Measurements from ENCODE around the gene TPGS1. TPM values are rescaled to one million over a fixed set of nuclear protein-coding genes. Genes with fewer than 3 reads are reported as not detected.

Gene TPGS1
- total RNA-seq, 3 donors from 2014 or later, result 77.7 to 98.9 (median 77.7) TPM

DNA sequence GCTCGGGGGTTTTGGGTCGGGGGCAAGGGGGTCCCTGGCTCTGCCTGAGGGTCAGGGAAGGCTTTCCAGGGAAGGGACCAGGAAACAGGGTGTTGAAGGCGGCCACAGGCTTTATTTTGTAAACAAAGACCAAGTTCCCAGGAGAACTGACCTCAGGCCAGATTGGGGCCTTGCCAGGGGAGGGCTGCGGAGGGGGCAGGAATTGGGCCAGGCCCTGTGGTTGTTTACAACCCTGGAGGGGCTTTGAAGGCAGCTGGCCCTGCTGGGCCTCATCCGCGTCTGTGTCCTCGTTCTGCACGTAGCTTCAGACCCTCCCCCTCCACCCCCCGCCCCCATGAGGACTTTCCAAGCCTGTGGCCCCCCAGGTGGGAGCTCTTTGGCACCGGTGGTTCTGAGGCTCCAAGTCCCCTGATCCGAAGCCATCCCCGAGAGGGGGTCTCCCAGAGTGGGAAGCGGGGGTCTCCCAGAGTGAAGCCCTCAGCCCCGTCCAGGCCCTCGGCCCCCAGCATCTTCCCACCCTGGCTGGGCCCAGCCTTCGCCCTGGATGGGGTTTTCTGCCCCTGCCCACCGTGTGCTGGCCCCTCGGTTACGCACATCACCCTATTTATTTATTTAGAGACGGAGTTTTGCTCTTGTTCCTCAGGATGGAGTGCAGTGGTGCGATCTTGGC lies 51.6 kb downstream of the TPGS1 start:
- Histone ChIP-seq H3K9me3 (no peaks in the 10 kb centered on the region), H3K4me1 (peaks cover 0 to 7% of the 10 kb centered on the region in 2 donors), H3K27me3 (no peaks in the 10 kb centered on the region), H3K36me3 (no peaks in the 10 kb centered on the region), H3K27ac (peak overlapping the region in 1 of 2 donors; percentile 38), H3K4me3 (no peak overlapping the region)
- TF ChIP-seq POLR2A (IDR thresholded peaks at IDR 0.05) (no peak), POLR2AphosphoS5 (IDR thresholded peaks at IDR 0.05) (no peak)
- TF ChIP-seq, protein P1, sequence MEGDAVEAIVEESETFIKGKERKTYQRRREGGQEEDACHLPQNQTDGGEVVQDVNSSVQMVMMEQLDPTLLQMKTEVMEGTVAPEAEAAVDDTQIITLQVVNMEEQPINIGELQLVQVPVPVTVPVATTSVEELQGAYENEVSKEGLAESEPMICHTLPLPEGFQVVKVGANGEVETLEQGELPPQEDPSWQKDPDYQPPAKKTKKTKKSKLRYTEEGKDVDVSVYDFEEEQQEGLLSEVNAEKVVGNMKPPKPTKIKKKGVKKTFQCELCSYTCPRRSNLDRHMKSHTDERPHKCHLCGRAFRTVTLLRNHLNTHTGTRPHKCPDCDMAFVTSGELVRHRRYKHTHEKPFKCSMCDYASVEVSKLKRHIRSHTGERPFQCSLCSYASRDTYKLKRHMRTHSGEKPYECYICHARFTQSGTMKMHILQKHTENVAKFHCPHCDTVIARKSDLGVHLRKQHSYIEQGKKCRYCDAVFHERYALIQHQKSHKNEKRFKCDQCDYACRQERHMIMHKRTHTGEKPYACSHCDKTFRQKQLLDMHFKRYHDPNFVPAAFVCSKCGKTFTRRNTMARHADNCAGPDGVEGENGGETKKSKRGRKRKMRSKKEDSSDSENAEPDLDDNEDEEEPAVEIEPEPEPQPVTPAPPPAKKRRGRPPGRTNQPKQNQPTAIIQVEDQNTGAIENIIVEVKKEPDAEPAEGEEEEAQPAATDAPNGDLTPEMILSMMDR (IDR thresholded peaks at IDR 0.05), result no peak
- intact Hi-C loops (cut with DNase I; ENCODE audit: low total_unique reads), result no loop called here
- DNase-seq (ENCODE audit: low spot score in 2 of 2), result peak; percentile 34 to 79

DNA sequence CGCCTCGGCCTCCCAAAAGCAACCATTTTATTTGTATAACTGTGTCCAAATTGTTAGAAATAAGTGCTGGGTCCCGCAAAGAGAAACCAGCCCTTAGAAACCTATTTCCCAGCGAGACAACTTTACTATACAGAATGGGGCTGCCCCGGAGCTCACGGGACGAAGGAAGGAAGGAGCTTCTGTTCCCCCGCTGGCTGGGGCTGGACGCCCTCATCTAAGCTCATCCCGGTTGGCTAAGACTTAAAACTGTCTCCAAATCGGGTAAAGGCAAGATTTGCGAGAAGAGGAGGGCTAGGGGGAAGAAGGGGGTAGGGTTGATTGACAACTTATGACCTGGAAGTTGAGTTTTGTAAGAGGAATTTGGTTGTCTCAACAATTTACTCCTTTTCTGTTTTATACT lies 52.8 kb downstream of the TPGS1 start:
- Histone ChIP-seq H3K27me3 (no peaks in the 10 kb centered on the region), H3K4me3 (no peak overlapping the region), H3K36me3 (no peaks in the 10 kb centered on the region), H3K27ac (no peak overlapping the region), H3K4me1 (peaks cover 0 to 7% of the 10 kb centered on the region in 2 donors), H3K9me3 (no peaks in the 10 kb centered on the region)
- no peak for TF ChIP-seq POLR2A (IDR thresholded peaks at IDR 0.05)
- TF ChIP-seq POLR2AphosphoS5 (IDR thresholded peaks at IDR 0.05), result no peak
- TF ChIP-seq, protein P1 (IDR thresholded peaks at IDR 0.05), result no peak
- intact Hi-C loops (cut with DNase I; ENCODE audit: low total_unique reads), result no loop called here
- DNase-seq (ENCODE audit: low spot score in 2 of 2), result no peak

DNA sequence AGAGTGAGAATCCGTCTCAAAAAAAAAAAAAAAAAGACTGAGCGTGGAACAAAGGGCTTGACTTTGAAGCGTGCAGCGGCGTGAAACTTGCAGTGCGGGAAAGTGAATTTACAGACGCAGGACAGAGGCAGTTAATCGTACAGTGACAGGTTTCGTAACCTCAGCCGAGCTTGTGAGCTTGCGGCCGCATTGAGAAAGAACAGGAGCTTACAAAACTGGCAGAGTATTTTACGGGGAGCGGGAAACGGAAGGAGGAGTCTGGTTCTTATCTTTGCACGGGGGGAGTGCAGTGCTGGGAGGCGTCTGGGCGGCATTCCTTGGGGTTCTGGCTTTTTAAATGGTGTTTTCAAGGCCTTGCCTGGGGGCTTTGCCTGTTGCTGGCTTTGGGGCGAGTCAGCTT lies 59.1 kb downstream of the TPGS1 start:
- intact Hi-C loops (cut with DNase I; ENCODE audit: low total_unique reads), result no loop called here
- H3K4me3 ChIP-seq, result no peak overlapping the region
- H3K27me3 ChIP-seq, result no peaks in the 10 kb centered on the region
- peak in 1 of 2 donors; percentile 43 for DNase-seq (ENCODE audit: low spot score in 2 of 2)
- H3K4me1 ChIP-seq, result no peaks in the 10 kb centered on the region
- H3K36me3 ChIP-seq, result no peaks in the 10 kb centered on the region
- TF ChIP-seq, protein P1 (IDR thresholded peaks at IDR 0.05), result no peak
- peak in 2 of 3 donors; percentile 38 to 39 for TF ChIP-seq POLR2AphosphoS5 (IDR thresholded peaks at IDR 0.05)
- TF ChIP-seq POLR2A (IDR thresholded peaks at IDR 0.05), result no peak
- H3K9me3 ChIP-seq, result no peaks in the 10 kb centered on the region
- no peak overlapping the region for H3K27ac ChIP-seq

DNA sequence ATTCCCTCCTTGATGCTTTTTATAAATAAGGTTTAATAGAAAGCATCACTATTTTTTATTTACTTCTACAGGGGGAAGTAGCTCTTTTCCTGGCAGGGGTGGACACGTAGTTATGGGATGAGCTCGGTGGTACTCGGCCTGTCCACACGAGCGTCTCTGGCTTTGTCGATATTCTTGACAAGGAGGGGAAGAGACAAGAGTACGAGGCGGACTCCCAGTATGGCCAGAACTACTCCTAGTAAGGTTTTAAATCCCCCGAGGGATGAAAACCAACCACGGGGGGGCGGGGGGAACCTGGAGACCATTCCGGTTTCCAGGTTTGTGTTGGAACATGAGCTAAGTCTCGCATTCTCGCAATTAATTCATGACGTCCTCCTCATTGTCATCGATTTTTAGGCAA lies 59.5 kb downstream of the TPGS1 start:
- intact Hi-C loops (cut with DNase I; ENCODE audit: low total_unique reads), result no loop called here
- no peaks in the 10 kb centered on the region for H3K36me3 ChIP-seq
- DNase-seq (ENCODE audit: low spot score in 2 of 2), result no peak
- no peaks in the 10 kb centered on the region for H3K4me1 ChIP-seq
- H3K27ac ChIP-seq, result no peak overlapping the region
- H3K27me3 ChIP-seq, result no peaks in the 10 kb centered on the region
- no peaks in the 10 kb centered on the region for H3K9me3 ChIP-seq
- H3K4me3 ChIP-seq, result no peak overlapping the region
- no peak for TF ChIP-seq POLR2A (IDR thresholded peaks at IDR 0.05)
- TF ChIP-seq, protein P1 (IDR thresholded peaks at IDR 0.05), result no peak

DNA sequence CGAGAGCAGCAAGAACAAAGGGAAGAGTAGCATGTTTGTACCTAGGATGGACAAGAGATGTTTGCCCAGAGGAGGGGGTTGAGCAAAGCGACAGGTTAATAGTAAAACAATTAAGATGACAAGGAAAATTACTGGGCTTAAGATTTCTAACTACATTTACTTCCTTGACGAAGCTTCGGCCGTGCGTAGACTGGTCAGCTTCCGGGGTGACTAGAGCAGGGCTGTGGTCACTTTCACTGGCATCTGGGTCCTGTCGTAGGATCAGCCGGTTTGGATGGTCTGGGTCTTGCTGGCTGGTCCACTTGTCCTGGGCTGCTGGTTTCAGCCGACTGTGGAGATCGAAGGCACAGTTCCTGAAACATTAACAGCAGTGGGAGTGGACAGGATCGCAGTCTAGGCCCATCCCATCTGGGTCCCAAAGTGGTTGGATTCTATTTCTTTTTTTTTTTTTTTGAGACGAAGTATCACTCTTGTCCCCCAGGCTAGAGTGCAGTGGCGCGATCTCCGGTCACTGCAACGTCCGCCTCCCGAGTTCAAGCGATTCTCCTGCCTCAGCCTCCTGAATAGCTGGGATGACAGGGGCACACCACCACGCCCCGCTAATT lies 60.1 kb downstream of the TPGS1 start:
- no peak for DNase-seq (ENCODE audit: low spot score in 2 of 2)
- no peak overlapping the region for H3K4me3 ChIP-seq
- H3K36me3 ChIP-seq, result no peaks in the 10 kb centered on the region
- H3K27ac ChIP-seq, result no peak overlapping the region
- H3K4me1 ChIP-seq, result no peaks in the 10 kb centered on the region
- intact Hi-C loops (cut with DNase I; ENCODE audit: low total_unique reads), result no loop called here
- TF ChIP-seq, protein P1 (IDR thresholded peaks at IDR 0.05), result no peak
- TF ChIP-seq POLR2AphosphoS5 (IDR thresholded peaks at IDR 0.05) (no peak), POLR2A (IDR thresholded peaks at IDR 0.05) (no peak)
- H3K9me3 ChIP-seq, result no peaks in the 10 kb centered on the region
- H3K27me3 ChIP-seq, result no peaks in the 10 kb centered on the region

All from breast epithelium (tissue), 4 donors.